DOHH2 (cell line): ENCODE data around the gene NHERF1.
A peak's percentile ranks its signal among the peaks of the same experiment; 100 is the strongest.

Experiments used
- H3F3A ChIP-seq: fragments of 200-600 bp; sonication (generic), shearing (Covaris generic); 2 replicates; pipeline ENCODE4 v1.6.0; 2016; ENCODE audit warnings: antibody characterized with exemption, mild to moderate bottlenecking; ENCODE audit not compliant: control insufficient read depth, insufficient read depth
- H3K27ac ChIP-seq: fragments of 200-600 bp; sonication (generic); 2 replicates; pipeline ENCODE4 v1.5.1; 2014; ENCODE audit warnings: low read depth, mild to moderate bottlenecking, low read length, moderate library complexity
- H3K27me3 ChIP-seq: fragments of 200-600 bp; sonication (generic); 2 replicates; pipeline ENCODE4 v1.6.1; 2014; ENCODE audit warnings: mild to moderate bottlenecking, low read length, mixed read lengths; ENCODE audit not compliant: control insufficient read depth
- H3K36me3 ChIP-seq: fragments of 200-600 bp; sonication (generic); 2 replicates; pipeline ENCODE4 v1.6.1; 2014; ENCODE audit warnings: mild to moderate bottlenecking, low read length, moderate library complexity, mixed read lengths; ENCODE audit not compliant: control insufficient read depth
- H3K4me1 ChIP-seq: fragments of 200-600 bp; sonication (generic); 2 replicates; pipeline ENCODE4 v1.6.1; 2014; ENCODE audit warnings: mild to moderate bottlenecking, low read length, mixed read lengths; ENCODE audit not compliant: control insufficient read depth
- H3K4me2 ChIP-seq: fragments of 200-600 bp; sonication (generic); 2 replicates; pipeline ENCODE4 v1.6.0; 2014; ENCODE audit warnings: mild to moderate bottlenecking, low read length, moderate library complexity
- H3K4me3 ChIP-seq: fragments of 200-600 bp; sonication (generic); 2 replicates; pipeline ENCODE4 v1.5.1; 2014; ENCODE audit warnings: mild to moderate bottlenecking, low read length, mixed read lengths
- H3K79me2 ChIP-seq: fragments of 200-600 bp; sonication (generic); 2 replicates; pipeline ENCODE4 v1.6.1; 2014; ENCODE audit warnings: mild to moderate bottlenecking, low read length, mixed read lengths; ENCODE audit not compliant: control insufficient read depth
- H3K9me2 ChIP-seq: fragments of 200-600 bp; sonication (generic); replicated peaks from 2 replicates; pipeline ENCODE4 v1.6.1; 2014; ENCODE audit warnings: mild to moderate bottlenecking, low read length, mixed read lengths; ENCODE audit not compliant: control insufficient read depth
- H3K9me3 ChIP-seq: fragments of 200-600 bp; sonication (generic); 2 replicates; pipeline ENCODE4 v1.6.1; 2014; ENCODE audit warnings: antibody characterized with exemption, low read length, mixed read lengths; ENCODE audit not compliant: control insufficient read depth, insufficient read depth
- H4K20me1 ChIP-seq: fragments of 200-600 bp; sonication (generic); 2 replicates; pipeline ENCODE4 v1.6.0; 2014; ENCODE audit warnings: low read depth, mild to moderate bottlenecking, antibody characterized with exemption, low read length, moderate library complexity; ENCODE audit not compliant: control insufficient read depth, insufficient read depth
- EZH2phosphoT487 ChIP-seq: fragments of 200-600 bp; sonication (generic); IDR thresholded peaks from 2 replicates; pipeline ENCODE4 v1.6.1; 2017; ENCODE audit warnings: borderline replicate concordance, mild to moderate bottlenecking, antibody characterized with exemption, low read length, moderate library complexity, mixed read lengths
- TF ChIP-seq, protein P1 (sequence below): fragments of 200-600 bp; sonication (generic); IDR thresholded peaks from one replicate; pipeline ENCODE4 v1.5.1; 2014; ENCODE audit warnings: antibody characterized with exemption, mild to moderate bottlenecking, low read depth, low read length; ENCODE audit not compliant: poor library complexity, severe bottlenecking

NHERF1 gene

DNA sequence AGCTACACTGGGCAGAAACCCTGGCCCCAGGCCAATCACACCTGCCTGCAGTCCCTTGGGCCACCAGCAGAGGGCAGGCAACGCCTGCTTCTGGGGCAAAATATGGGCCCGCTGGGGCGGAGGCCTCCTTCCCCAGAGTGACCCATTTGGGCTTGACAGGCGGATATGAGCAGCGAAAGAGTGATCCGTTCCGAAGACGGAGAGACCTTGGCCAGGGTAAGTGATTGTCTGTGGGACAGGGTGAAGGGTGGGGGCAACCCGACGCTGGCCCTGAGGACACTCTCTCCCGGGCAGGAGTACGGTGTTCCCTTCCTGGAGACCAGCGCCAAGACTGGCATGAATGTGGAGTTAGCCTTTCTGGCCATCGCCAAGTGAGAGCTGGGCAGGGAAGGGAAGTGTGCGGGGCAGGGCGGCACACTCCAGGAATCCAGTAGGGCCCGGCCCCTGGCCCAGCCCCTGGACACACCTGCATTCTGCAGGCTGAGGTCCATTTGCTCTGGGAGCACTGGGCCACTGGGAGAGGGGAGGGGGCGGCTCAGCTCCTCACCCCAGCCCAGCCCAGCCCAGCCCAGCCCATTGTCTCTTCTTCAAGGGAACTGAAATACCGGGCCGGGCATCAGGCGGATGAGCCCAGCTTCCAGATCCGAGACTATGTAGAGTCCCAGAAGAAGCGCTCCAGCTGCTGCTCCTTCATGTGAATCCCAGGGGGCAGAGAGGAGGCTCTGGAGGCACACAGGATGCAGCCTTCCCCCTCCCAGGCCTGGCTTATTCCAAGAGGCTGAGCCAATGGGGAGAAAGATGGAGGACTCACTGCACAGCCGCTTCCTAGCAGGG, 3.5 kb upstream of the NHERF1 start:
- peaks cover 4% of the 10 kb centered on the region for H4K20me1 ChIP-seq
- H3K9me2 ChIP-seq, result no peaks in the 10 kb centered on the region
- peaks cover 59% of the 10 kb centered on the region for H3K4me1 ChIP-seq
- H3K27ac ChIP-seq, result no peak overlapping the region
- no peak overlapping the region for H3K4me3 ChIP-seq
- H3K36me3 ChIP-seq, result peaks cover 3% of the 10 kb centered on the region; the same call in 1 of the 2 replicates
- peaks cover 14% of the 10 kb centered on the region for H3K79me2 ChIP-seq
- no peaks in the 10 kb centered on the region for H3K27me3 ChIP-seq
- H3K9me3 ChIP-seq, result no peaks in the 10 kb centered on the region
- TF ChIP-seq, protein P1, sequence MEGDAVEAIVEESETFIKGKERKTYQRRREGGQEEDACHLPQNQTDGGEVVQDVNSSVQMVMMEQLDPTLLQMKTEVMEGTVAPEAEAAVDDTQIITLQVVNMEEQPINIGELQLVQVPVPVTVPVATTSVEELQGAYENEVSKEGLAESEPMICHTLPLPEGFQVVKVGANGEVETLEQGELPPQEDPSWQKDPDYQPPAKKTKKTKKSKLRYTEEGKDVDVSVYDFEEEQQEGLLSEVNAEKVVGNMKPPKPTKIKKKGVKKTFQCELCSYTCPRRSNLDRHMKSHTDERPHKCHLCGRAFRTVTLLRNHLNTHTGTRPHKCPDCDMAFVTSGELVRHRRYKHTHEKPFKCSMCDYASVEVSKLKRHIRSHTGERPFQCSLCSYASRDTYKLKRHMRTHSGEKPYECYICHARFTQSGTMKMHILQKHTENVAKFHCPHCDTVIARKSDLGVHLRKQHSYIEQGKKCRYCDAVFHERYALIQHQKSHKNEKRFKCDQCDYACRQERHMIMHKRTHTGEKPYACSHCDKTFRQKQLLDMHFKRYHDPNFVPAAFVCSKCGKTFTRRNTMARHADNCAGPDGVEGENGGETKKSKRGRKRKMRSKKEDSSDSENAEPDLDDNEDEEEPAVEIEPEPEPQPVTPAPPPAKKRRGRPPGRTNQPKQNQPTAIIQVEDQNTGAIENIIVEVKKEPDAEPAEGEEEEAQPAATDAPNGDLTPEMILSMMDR, result peak; percentile 99
- TF ChIP-seq EZH2phosphoT487, result no peak
- H3K4me2 ChIP-seq, result 0 out of 2 replicates have a peak overlapping the region, but pooled peaks have one; percentile 12
- peaks cover 11% of the 10 kb centered on the region for H3F3A ChIP-seq

DNA sequence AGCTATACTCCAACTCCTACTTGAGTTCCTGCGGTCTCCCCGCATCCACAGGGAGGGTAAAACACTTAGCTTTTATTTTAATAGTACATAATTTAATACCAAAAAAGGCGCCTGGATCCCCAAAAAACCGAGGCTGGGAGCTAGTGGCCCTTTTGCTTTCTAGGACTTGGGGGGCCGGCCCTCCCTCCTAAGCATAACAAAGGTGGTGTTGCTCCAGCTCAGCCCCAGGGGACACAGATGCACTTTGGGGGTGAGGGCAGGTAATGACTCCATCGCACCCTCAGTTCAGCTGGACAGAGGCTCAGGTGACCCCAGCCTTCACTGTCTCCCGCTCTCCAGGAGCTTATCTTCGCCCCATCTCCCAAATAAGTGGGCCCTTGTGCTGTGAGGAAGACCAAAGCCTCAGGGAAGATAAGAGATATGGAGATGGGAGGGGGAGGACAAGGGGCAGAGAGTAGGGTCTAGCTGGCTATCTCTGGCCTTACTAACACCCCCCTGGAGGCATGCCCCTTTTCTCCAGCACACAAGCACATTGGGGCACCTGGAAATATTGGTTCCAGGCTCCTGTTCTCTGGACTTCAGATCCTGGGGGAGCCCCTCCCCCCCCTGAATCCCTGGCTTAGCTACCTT, 2.8 kb upstream of the NHERF1 start:
- Histone ChIP-seq H4K20me1 (peaks cover 10% of the 10 kb centered on the region), H3K79me2 (peaks cover 21% of the 10 kb centered on the region), H3K27me3 (no peaks in the 10 kb centered on the region), H3F3A (peaks cover 11% of the 10 kb centered on the region), H3K36me3 (peaks cover 3% of the 10 kb centered on the region; the same call in 1 of the 2 replicates), H3K9me3 (no peaks in the 10 kb centered on the region), H3K4me1 (peaks cover 57% of the 10 kb centered on the region), H3K9me2 (no peaks in the 10 kb centered on the region), H3K4me3 (no peak overlapping the region), H3K27ac (no peak overlapping the region), H3K4me2 (no peak overlapping the region)
- TF ChIP-seq, protein P1, result no peak

DNA sequence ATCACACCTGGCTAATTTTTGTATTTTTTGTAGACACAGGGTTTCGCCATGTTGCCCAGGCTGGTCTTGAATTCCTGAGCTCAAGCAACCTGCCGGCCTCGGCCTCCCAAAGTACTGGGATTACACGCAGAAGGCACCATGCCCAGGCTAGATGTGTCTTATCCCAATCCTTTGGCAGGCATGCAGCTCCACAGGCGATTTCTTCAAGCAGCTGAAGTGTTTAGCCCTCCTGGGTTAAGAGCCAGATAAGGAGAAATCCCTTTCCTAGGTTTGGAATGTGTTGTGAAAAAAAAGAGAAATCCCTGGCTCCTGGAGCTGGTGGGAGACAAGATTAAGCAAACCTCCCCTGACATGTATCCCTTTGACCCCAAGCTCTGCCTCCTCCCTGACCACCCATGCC, 2.1 kb upstream of the NHERF1 start:
- H3K27me3 ChIP-seq, result no peaks in the 10 kb centered on the region
- H4K20me1 ChIP-seq, result peaks cover 17% of the 10 kb centered on the region
- TF ChIP-seq, protein P1, result no peak
- H3K9me3 ChIP-seq, result no peaks in the 10 kb centered on the region
- H3K4me1 ChIP-seq, result peaks cover 57% of the 10 kb centered on the region
- H3F3A ChIP-seq, result peaks cover 11% of the 10 kb centered on the region
- H3K9me2 ChIP-seq, result no peaks in the 10 kb centered on the region
- H3K36me3 ChIP-seq, result peaks cover 5% of the 10 kb centered on the region
- H3K79me2 ChIP-seq, result peaks cover 28% of the 10 kb centered on the region
- no peak overlapping the region for H3K4me2 ChIP-seq
- H3K27ac ChIP-seq, result no peak overlapping the region
- H3K4me3 ChIP-seq, result no peak overlapping the region
